KMS-11 (cell line): ENCODE measurements around the gene ANGPTL5.

ENCODE experiments used
- H2AFZ ChIP-seq: fragments of 200-600 bp; sonication (generic); 2 replicates; pipeline ENCODE4 v1.6.1; 2016; ENCODE audit warnings: antibody characterized with exemption, mixed run types, low read depth
- H3K27ac ChIP-seq: fragments of 200-600 bp; sonication (generic); 2 replicates; pipeline ENCODE4 v1.6.1; 2016; ENCODE audit warnings: mild to moderate bottlenecking, mixed run types
- H3K27me3 ChIP-seq: fragments of 200-600 bp; sonication (generic); 2 replicates; pipeline ENCODE4 v1.6.1; 2017; ENCODE audit warnings: mild to moderate bottlenecking, low read depth, mixed run types, moderate library complexity; ENCODE audit not compliant: insufficient read depth
- H3K36me3 ChIP-seq: fragments of 200-600 bp; sonication (generic); 2 replicates; pipeline ENCODE4 v1.6.1; 2017; ENCODE audit warnings: mild to moderate bottlenecking, mixed run types; ENCODE audit not compliant: insufficient read depth
- H3K4me1 ChIP-seq: fragments of 200-600 bp; sonication (generic); 2 replicates; pipeline ENCODE4 v1.6.1; 2016; ENCODE audit warnings: mild to moderate bottlenecking, low read depth, mixed run types; ENCODE audit not compliant: poor library complexity, severe bottlenecking
- H3K4me2 ChIP-seq: fragments of 200-600 bp; sonication (generic); 2 replicates; pipeline ENCODE4 v1.7.0; 2016; ENCODE audit warnings: mild to moderate bottlenecking, mixed run types
- H3K4me3 ChIP-seq: fragments of 200-600 bp; sonication (generic); IDR thresholded peaks from 2 replicates; pipeline ENCODE4 v1.6.1; 2017; ENCODE audit warnings: low read depth, low read length, mixed read lengths; ENCODE audit not compliant: insufficient read depth
- H3K79me2 ChIP-seq: fragments of 200-600 bp; sonication (generic); 2 replicates; pipeline ENCODE4 v1.6.1; 2016; ENCODE audit warnings: low read depth, mixed run types; ENCODE audit not compliant: insufficient read depth
- H3K9ac ChIP-seq: fragments of 200-600 bp; sonication (generic); 2 replicates; pipeline ENCODE4 v1.6.1; 2016; ENCODE audit warnings: mild to moderate bottlenecking, mixed run types
- H4K20me1 ChIP-seq: fragments of 200-600 bp; sonication (generic); 2 replicates; pipeline ENCODE4 v1.6.1; 2016; ENCODE audit warnings: mild to moderate bottlenecking, mixed run types; ENCODE audit not compliant: insufficient read depth
- CTCF ChIP-seq: fragments of 200-600 bp; sonication (generic); conservative IDR thresholded peaks from 2 replicates; pipeline ENCODE4 v1.6.1; 2017; ENCODE audit warnings: low read depth, mild to moderate bottlenecking, antibody characterized with exemption, low read length, moderate library complexity, mixed read lengths

Gene ANGPTL5

GRCh38 chr11:101880222-101880621, 36.1 kb downstream of the ANGPTL5 start:
- Histone ChIP-seq H3K27me3 (no peaks in the 10 kb centered on the region), H2AFZ (0 out of 2 replicates have a peak overlapping the region, but pooled peaks have one; percentile 31), H3K4me2 (no peak overlapping the region), H3K4me3 (no peak overlapping the region), H3K36me3 (no peaks in the 10 kb centered on the region), H3K79me2 (no peaks in the 10 kb centered on the region), H3K9ac (no peak overlapping the region), H4K20me1 (no peaks in the 10 kb centered on the region), H3K4me1 (no peaks in the 10 kb centered on the region), H3K27ac (no peak overlapping the region)
- peak; percentile 29; the same call in 1 of the 2 replicates for TF ChIP-seq CTCF

GRCh38 chr11:101872171-101872882, 44.0 kb downstream of the ANGPTL5 start:
- Histone ChIP-seq H3K9ac (no peak overlapping the region), H3K27me3 (no peaks in the 10 kb centered on the region)

GRCh38 chr11:101870510-101870909, 45.8 kb downstream of the ANGPTL5 start:
- Histone ChIP-seq H4K20me1 (no peaks in the 10 kb centered on the region), H3K4me3 (no peak overlapping the region), H3K4me1 (no peaks in the 10 kb centered on the region), H3K4me2 (no peak overlapping the region), H2AFZ (no peak overlapping the region), H3K9ac (no peak overlapping the region), H3K27me3 (no peaks in the 10 kb centered on the region), H3K27ac (no peak overlapping the region), H3K36me3 (no peaks in the 10 kb centered on the region), H3K79me2 (no peaks in the 10 kb centered on the region)
- TF ChIP-seq CTCF = no peak

More at GRCh38 chr11:101872171-101872882, 44.0 kb downstream of the ANGPTL5 start:
- Histone ChIP-seq H3K4me2 (no peak overlapping the region), H3K27ac (no peak overlapping the region), H3K4me1 (no peaks in the 10 kb centered on the region), H4K20me1 (no peaks in the 10 kb centered on the region), H3K36me3 (no peaks in the 10 kb centered on the region), H3K4me3 (no peak overlapping the region), H3K79me2 (no peaks in the 10 kb centered on the region), H2AFZ (no peak overlapping the region)
- TF ChIP-seq CTCF = no peak

- Histone ChIP-seq H3K4me1 (no peaks in the 10 kb centered on the region), H3K4me3 (no peak overlapping the region), H2AFZ (no peak overlapping the region), H3K79me2 (no peaks in the 10 kb centered on the region), H3K9ac (no peak overlapping the region), H4K20me1 (no peaks in the 10 kb centered on the region), H3K36me3 (no peaks in the 10 kb centered on the region), H3K27me3 (no peaks in the 10 kb centered on the region), H3K27ac (no peak overlapping the region), H3K4me2 (no peak overlapping the region)
- TF ChIP-seq CTCF = no peak
These were observed 48.4 kb downstream of the ANGPTL5 start for GRCh38 chr11:101867951-101868350.
